Panc1 (cell line): ENCODE results near the gene OPTN.

Experiments used
- POLR2AphosphoS5 ChIP-seq: IDR thresholded peaks from 2 replicates; pipeline ENCODE4 v1.6.1; 2012; ENCODE audit warnings: mild to moderate bottlenecking, low read depth, low read length, moderate library complexity
- TF ChIP-seq, protein P1 (sequence below): fragments of 450-650 bp; IDR thresholded peaks from 2 replicates; pipeline ENCODE4 v1.5.1; 2017; ENCODE audit warnings: mild to moderate bottlenecking

DNA sequence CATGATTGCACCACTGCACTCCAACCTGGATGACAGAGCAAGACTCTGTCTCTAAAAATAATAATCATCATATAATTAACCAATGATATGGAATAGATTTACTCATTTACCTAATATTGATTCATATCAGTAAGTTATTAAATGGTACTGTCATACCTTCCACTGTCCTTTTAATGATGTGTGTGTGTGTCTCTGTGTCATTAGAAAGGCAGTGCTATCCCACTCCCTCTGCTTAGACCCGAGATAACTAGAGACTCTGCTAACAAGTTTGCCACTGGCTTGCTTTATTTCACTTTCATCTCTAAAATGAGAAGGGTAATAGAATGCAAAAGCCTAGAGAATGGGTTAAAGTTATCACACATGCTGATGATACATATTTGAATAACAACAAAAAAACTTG is 82.5 kb downstream of the OPTN start:
- TF ChIP-seq, protein P1, sequence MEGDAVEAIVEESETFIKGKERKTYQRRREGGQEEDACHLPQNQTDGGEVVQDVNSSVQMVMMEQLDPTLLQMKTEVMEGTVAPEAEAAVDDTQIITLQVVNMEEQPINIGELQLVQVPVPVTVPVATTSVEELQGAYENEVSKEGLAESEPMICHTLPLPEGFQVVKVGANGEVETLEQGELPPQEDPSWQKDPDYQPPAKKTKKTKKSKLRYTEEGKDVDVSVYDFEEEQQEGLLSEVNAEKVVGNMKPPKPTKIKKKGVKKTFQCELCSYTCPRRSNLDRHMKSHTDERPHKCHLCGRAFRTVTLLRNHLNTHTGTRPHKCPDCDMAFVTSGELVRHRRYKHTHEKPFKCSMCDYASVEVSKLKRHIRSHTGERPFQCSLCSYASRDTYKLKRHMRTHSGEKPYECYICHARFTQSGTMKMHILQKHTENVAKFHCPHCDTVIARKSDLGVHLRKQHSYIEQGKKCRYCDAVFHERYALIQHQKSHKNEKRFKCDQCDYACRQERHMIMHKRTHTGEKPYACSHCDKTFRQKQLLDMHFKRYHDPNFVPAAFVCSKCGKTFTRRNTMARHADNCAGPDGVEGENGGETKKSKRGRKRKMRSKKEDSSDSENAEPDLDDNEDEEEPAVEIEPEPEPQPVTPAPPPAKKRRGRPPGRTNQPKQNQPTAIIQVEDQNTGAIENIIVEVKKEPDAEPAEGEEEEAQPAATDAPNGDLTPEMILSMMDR: no peak
- TF ChIP-seq POLR2AphosphoS5: no peak
